ENCODE data around the gene COBL.

The COBL gene, protein sequence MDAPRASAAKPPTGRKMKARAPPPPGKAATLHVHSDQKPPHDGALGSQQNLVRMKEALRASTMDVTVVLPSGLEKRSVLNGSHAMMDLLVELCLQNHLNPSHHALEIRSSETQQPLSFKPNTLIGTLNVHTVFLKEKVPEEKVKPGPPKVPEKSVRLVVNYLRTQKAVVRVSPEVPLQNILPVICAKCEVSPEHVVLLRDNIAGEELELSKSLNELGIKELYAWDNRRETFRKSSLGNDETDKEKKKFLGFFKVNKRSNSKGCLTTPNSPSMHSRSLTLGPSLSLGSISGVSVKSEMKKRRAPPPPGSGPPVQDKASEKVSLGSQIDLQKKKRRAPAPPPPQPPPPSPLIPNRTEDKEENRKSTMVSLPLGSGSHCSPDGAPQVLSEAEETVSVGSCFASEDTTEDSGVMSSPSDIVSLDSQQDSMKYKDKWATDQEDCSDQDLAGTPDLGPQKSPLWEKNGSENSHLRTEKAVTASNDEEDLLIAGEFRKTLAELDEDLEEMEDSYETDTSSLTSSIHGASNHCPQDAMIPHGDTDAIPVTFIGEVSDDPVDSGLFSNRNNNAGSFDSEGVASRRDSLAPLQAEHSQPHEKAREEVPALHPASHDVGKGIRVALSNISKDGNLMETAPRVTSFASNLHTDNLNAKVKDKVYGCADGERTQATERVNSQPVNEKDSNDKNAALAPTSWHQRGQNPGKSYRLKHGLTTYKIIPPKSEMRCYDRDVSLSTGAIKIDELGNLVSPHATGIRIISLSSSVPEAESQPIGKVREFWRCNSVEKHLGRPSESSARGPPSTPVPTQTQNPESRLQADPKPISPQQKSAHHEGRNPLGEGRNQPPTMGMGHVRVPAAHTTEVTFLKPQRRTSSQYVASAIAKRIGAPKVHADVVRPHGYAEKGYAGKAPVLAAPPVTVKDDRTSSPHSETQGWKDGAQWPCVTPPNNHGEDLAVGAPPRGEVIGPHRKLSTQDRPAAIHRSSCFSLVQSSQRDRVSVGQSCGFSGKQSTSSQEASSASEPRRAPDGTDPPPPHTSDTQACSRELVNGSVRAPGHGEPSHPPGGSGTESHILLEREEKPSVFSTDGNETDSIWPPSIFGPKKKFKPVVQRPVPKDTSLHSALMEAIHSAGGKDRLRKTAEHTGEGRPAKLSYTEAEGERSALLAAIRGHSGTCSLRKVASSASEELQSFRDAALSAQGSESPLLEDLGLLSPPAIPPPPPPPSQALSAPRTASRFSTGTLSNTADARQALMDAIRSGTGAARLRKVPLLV
- total RNA-seq = 0.07 to 6.9 (median 0.48) reads per million in 17 experiments

DNA sequence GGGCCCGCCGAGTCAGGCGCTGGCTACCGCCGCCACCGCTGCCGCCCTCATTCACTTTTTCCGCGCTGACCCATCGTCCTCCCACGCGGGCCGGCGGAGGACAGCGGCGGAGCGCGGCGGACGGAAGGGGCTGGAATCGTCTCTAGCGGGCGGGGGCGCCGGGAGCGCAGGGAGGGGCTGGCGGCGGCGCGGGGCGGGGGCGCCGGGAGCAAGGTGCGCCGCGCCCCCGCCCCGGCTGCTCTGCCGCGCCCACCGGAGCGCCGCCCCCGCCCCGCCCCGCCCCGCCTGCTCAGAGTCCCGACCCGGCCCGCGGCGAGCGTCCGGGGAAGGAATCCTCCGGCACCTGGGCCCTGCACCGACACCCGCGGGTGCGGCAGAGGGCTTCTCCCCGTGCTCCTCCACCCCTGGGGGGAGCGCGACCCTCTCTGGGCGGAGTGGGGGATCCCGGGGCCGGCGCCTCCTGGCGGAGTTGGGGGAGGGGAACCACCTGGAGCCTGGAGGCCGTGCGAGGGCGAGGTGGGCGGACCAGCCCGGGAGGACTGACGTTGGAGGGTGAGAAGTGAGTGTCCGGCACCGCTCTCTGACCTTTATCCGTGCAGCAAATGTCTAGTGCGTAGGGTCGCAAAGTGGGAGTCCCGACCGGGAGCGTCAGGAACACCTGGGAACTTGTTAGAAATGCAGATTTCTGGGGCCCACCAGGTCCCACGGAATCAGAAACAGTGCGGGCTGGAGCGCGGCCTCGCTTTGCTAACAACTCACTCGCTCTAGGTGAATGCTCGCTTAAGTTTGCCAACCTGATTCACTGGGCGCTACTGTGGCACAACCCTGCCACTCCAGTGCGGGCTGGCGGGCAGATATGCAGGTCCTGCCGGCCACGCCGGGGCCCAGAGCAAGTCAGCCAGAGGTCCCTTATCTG lies at the start of gene COBL:
COBL (minus strand) TSS at position 144 of the 916 bp plus-strand sequence. CDS start 176 bp downstream, outside the sequence.
- DNase-seq = peak in 3 of 4 experiments; percentile 11 to 50 (median 13)

DNA sequence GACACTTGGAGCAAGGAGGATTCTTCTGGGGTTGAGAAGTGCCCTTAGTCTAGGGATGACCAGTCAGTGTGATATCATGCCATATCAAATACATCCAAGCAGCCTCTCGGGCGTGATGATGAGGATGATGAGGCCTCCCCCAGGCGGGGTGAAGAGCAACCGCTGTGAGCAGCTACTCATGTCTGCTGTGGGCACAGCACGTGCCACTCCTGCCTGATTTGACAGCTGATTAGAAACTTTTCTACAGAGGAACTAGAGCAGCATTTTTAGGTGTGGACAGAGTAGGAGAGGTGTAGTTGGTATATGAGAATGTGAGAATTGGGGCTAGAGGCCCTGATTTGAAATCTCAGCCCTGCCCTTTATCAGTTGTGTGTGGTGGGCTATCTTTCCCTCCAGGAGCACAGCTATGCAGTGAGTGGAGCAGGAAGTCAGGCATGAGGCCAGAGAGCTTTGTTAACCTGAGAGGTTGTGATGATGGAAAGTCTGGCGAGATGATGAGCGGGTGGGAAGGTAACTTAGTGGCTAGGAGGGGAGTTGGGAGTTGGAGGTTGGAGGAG lies 49.6 kb upstream of the COBL start:
- DNase-seq = no peak

DNA sequence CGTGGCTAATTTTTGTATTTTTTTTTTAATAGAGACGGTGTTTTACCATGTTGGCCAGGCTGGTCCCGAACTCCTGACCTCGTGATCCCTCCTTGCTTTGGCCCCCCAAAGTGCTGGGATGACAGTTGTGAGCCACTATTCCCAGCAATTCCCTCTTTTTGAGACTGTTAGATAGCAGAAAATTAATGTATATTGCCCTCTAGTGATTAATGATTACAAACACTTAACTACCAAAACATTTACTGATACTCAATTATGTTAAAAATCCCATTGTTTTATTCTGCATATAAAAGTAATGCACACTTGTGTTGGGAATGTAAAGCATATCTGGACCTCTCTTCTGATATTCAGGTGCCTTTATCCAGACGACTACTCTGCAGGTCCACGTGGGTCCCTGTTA lies 41.2 kb upstream of the COBL start:
- DNase-seq = no peak

DNA sequence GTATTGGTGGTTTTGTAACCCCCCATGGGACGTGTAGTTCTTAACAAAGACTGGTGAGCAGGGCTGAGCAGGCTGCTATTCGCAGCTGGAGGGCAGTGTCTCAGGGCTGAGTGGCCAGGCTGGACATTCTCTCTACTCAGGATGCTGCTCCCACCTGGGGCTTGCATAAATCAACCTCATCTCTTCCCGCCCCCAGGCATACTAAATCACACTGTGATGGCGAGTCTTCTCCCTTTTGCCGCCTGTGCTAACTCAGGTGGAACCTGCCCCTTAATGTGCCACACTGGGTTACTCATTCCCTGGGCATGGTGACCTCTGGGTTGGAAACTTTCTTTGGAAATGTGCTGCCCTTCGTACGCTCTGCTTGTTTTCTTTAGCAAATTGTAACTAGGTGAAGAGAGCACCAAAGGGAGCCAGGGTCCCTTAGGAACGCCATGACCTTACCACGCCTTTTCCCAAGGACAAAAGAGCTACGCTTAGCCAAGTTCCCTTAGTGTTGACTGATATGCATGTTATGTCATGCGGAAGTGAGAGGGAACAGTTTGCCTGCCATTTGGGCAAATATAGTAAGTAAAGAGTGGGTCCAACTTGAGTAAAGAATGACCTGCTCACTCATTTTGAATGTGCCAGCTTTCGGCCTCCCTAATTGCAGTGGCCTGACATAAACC lies 40.4 kb upstream of the COBL start:
- no peak for DNase-seq

DNA sequence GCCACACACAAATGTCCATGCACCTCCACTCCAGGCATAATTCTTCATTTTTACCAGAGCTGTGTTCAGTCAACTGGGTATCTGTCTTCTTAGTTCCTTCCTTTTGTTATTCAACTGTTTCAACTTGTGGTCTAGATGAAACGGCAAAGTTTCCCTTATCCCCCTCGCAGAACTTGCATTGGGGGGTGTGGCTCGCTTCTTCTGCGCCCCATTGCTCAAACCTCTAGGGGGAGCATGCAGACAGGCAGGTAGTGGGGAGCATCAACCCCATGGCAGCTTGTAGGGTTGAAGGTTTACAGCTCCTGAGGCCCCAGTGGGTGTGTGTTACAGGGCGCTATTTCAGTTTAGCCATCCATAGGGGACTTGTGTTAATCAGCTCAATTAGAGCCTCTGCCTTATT lies 38.3 kb upstream of the COBL start:
- DNase-seq = no peak

DNA sequence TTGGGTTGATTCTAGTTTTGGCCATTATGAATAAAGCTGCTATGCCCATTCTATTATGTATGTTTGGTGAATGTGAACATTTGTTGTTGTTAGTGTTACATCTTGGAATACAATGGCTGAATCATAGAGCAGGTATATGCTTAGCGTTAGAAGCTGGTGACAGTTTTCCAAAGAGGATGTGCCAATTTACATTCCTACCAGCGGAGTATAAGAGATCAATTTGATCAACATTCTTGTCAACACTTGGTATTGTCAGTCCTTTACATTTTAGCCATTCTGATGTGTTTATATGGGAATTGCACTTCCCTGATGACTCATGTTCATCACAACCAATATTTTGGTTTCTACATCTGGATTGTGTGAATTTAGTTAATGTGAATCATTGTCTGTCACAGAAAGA lies 37.8 kb upstream of the COBL start:
- no peak for DNase-seq

DNA sequence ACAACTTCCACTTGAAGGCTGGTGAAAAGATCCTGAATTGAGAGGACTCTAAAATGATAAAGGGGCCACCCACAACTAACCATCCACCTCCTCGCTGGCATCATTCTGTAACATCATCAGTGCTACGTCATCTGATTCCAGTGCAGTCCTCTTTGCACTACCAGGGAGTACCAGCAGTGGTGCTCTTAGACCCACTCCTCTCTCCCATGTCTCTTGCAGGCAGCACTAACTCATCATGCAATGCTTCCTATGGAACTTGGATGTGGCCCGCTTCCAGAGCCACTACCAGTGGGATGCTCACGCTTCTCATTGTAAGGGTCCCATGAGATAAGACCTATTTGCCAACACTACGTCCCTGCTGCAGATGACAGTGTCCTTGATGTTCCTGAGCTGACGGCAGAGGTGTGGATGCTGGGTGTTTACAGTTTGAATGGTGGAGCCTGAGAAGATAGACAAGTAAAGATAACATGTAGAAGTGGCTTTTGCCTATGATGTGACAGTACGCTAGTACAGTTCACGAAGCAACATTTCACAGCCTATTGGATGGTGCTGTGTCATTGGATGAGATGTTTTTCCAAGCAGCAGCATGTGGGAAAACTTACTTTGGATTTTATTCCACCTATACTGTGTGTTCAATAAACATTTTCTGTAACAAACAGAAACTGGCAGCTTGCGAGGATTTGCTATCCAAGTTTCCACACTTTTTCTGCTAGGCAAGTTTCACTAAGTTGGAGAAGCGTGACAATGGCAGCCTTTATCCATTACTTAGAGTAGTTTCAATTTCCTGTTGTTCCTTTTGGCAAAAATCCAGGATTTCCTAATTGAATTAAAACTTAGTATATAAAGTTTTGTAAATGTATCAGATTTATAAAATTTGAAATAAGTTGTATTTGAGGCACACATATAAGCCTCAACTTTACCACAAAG lies 35.8 kb upstream of the COBL start:
- DNase-seq = no peak

DNA sequence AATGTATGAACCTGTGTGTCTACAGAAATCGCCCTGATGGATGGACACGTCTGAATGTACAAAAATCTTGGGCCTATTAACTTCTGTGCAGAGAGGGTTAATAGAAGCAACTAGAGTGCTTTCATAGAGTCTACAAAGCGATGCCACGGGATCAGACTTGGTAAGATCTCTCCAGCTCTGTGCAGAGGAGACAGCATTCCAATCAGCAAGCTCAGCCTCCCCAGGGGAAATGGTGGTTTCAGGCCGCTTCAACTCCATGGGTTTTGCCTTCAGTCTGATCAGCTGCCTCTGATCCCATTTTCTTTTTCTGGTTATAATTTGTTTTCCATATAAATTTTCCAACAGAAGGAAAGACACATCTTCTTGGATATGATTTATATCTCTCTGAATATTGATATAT lies 35.1 kb upstream of the COBL start:
- DNase-seq = no peak

DNA sequence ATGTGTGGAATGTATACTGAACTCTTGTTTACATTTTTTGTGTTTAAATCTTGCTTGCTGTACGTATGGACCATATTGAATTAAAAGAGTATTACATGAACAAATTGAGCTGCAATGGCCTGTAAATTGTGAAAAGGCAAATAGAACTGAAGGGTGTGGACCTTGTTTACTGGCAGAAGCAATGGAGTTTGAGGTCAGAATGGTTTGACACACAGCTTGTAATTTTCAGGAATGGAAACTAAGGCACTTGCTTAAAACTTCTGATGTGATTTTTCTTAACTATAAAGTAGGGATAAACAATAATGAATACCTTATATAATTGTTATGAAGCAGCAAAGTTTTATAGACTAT lies 33.9 kb upstream of the COBL start:
- DNase-seq = no peak

DNA sequence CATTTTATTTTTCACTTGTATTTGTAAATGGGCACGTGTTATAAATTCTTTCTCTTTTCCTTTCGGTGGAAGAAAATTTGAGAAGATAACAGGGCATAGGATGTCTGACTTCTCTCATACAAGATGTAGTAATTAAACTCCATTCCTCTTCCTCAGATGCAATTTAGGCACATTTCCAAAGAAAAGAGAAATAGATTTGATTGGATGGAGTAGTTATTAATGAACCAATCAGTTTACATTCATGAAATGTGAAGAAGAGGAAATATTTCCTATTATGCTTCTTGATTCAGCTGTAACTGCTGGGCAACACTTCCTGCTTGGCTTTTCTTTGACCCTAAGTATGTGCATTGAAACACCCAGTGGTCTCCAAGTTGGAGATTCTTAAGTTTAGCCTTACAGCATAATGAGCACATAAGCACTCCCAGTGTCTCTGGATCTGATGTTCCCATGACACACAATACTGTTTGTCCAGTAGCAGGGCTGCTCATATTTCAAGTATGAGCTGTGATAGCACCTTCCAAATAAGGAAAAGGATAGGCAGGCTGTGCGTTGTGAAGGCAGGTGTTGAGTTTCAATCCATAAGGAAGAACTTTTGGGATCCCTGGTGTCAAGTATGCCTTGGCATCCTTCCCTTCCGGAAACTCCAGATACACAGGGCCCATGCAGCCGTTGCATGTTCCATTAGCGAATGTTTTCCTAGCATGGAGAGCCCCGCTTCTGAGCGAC lies 33.4 kb upstream of the COBL start:
- DNase-seq = no peak

DNA sequence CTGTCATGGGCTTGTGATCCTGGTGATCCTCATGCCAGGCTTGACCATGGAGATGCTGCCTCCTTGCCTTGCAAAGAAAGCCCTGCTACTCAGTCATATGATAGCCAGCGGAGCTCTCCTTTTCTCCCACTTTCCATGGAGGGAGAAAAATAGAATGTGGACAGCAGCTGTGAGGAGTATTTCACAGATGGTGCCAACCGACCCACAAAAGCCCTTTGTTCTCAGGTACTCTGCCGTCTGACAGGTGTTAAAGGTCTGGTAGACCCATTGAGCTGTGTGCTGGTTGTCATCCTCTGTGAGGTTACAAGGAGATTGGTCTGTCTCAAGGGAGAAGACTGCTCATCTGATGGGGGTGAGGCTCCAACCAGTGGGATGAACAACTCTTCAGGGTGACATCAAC lies 29.5 kb upstream of the COBL start:
- DNase-seq = no peak

DNA sequence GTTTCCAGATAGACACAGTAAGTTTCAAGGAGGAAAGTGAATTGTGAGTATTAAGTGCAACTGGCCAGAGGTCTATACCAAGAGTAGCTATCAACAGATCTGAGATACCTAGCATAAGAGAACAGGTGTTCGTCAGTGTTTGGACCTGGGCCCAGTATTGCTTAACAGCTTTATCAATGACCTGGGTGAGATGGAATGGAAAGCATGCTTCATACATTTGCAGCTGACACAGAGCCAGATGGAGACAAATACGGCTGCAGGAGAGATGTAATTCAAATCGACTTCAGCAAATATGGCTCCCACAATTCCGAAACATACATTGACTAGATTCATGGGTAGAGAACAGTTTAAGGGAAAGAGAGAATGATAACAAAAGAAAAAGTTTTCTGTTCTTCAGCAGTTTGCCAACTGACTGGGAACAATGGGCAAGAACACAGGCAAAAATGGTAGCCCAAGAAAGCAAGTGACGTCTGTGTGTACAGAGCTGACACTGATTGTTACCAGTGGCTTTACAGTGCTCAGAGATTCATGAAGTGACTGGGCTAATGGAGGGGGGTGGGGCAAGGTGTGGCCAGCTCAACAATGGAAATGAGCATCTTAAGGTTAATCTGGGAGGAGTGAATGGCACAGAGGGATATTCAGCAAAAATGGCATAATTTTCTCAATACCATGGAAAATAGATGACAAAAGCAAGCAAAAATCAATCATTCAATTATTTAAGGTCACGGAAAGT lies 28.0 kb upstream of the COBL start:
- DNase-seq = no peak

DNA sequence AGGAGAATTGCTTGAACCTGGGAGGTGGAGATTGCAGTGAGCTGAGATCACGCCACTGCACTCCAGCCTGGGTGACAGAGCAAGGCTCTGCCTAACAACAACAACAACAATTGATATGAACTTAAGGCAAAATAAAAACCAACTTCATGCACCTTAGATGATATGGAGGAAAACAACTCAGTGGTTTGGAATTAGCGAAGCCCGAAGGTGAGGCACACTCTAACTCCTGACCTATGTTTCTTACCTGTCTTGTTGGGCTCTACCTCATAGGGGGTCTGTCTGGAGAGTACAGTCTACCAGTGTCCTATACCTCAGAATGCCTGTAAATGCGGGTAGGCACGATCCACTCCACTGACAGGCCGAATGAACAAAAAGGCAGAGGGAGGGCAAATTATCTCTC lies 24.3 kb upstream of the COBL start:
- no peak for DNase-seq

DNA sequence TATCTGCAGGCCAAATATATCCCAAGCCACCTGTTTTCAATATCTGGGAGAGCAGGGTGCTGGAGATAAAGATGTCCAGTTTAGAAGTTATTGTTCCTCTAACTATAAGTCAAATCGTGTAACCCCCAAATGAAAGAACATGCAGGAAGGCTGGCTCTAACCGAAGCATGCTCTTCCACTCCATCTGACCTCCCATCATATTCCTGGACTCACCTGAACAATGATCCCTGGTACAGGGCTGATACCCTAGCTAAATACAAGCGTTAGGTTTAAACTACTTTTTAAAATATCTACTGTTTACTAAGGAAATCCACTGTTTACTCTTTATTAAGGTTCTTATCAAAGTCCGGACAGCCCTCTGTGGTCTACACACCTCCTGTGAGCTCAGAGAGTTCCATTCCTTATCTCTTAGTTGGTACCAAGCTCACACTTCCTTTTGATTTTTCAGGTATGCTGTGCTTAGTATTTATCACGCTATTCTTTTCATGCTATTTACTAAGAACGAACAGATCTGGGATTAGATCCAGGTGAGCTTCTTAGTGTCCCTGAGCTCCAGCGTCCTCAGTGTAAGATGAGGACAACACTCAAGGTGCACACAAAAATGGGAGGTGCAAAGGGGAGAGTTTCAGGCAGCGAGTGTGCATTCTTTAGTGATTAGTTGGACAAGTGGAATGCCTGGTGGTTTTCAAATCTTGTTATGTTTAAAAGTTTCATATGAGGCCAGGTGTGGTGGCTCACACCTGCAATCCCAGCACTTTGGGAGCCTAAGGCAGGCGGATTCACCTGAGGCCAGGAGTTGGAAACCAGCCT lies 23.6 kb upstream of the COBL start:
- no peak for DNase-seq

DNA sequence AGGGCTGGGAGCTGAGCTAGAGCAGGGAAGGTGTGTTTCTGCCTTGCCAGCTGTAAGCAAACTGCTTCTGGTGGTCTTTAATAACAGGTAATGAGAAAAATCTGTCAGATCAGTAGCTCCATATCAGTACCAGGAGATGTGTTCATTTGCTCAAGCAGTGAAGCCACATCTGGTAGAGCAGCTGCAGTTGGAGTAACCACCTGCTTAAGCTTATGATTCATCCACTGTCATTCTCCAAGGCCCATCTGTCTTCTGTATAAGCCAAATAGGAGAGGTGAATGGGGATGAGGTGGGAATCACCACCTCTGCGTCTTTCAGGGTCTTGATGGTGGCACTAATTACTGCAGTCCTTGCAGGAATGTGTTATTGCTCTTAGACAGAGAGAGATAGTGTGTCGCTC lies 18.4 kb upstream of the COBL start:
- DNase-seq = no peak

DNA sequence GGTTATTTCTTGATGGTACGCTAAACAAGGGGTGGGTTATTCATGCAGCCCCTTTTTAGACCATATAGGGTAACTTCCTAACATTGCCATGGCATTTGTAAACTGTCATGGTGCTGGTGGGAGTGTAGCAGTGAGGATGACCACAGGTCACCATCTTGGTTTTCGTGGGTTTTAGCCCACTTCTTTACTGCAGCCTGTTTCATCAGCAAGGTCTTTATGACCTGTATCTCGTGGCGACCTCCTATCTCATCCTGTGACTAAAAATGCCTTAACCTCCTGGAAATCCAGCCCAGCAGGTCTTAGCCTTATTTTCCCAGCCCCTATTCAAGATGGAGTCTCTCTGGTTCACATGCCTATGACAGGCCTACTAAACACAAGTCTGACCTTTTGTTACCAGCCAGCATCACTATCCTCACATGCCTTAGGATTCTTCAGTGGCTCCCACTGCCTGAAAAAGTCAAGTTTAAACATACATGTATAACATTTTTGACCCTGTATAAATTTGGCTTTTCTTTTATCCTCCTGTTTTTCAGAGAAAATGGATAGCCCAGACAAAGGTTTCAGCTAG lies 13.2 kb upstream of the COBL start:
- no peak for DNase-seq

DNA sequence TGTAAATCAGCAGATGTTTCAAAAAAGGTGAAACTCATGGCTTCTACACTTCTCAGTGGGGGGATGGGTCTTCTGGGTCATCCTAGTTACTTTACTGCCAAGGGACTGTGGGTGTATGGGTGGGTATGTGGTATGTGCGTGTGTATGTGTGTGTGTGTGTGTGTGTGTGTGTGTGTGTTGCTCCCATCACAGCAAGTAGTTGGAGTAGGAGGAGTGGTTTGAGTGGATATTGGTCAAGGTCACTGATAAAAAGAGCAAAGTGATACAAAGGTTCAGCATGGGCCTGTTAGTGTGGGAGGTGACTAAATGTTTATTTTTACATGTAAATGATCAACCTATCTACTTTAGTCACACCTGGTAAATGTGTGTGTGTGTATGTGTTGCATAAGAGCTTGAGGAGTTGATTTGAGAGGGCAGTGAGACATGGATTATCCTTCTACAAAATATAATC lies 11.8 kb upstream of the COBL start:
- DNase-seq = no peak
